H9 (cell line): Measurements from ENCODE around the gene TCF20. TPM values are rescaled to one million over a fixed set of nuclear protein-coding genes. Genes with fewer than 3 reads are reported as not detected.

Experiments
- DNase-seq: peaks from one replicate; pipeline ENCODE4 v3.0.0-alpha.2; 2017
- H2AFZ ChIP-seq: one replicate; pipeline ENCODE4 v1.6.1; 2013; ENCODE audit warnings: mild to moderate bottlenecking, low read length, control low read depth, moderate library complexity
- H2AK5ac ChIP-seq: 2 replicates; pipeline ENCODE4 v1.6.1; 2013; ENCODE audit warnings: low read length, control low read depth, mixed read lengths; ENCODE audit not compliant: insufficient read length
- H2BK120ac ChIP-seq: one replicate; pipeline ENCODE4 v1.6.1; 2013; ENCODE audit warnings: low read depth, mild to moderate bottlenecking, low read length, control low read depth, inconsistent platforms; ENCODE audit not compliant: poor library complexity, severe bottlenecking
- H2BK12ac ChIP-seq: 2 replicates; pipeline ENCODE4 v1.6.1; 2013; ENCODE audit warnings: low read length, control low read depth, mixed read lengths, low read depth; ENCODE audit not compliant: insufficient read length
- H2BK15ac ChIP-seq: 2 replicates; pipeline ENCODE4 v1.6.1; 2013; ENCODE audit warnings: low read depth, low read length, control low read depth
- H2BK20ac ChIP-seq: one replicate; pipeline ENCODE4 v1.6.1; 2013; ENCODE audit warnings: low read depth, mild to moderate bottlenecking, low read length, control low read depth, inconsistent platforms; ENCODE audit not compliant: poor library complexity, severe bottlenecking
- H2BK5ac ChIP-seq: 2 replicates; pipeline ENCODE4 v1.6.1; 2013; ENCODE audit warnings: low read length, control low read depth, mixed read lengths; ENCODE audit not compliant: insufficient read length
- H3K14ac ChIP-seq: 2 replicates; pipeline ENCODE4 v1.6.1; 2013; ENCODE audit warnings: low read length, control low read depth; ENCODE audit not compliant: insufficient read depth
- H3K18ac ChIP-seq: 2 replicates; pipeline ENCODE4 v1.6.1; 2013; ENCODE audit warnings: low read depth, mild to moderate bottlenecking, mixed read lengths, low read length, control low read depth; ENCODE audit not compliant: insufficient read length
- H3K23ac ChIP-seq: 2 replicates; pipeline ENCODE4 v1.6.1; 2013; ENCODE audit warnings: low read length, control low read depth, mixed read lengths, low read depth; ENCODE audit not compliant: insufficient read length
- H3K23me2 ChIP-seq: 2 replicates; pipeline ENCODE4 v1.6.1; 2013; ENCODE audit warnings: low read depth, mild to moderate bottlenecking, mixed read lengths, low read length, control low read depth; ENCODE audit not compliant: insufficient read length, poor library complexity, severe bottlenecking
- H3K27ac ChIP-seq: 2 replicates; pipeline ENCODE4 v1.5.1; 2013; ENCODE audit warnings: low read length, control low read depth, mixed read lengths, low read depth; ENCODE audit not compliant: insufficient read length
- H3K27me3 ChIP-seq: 2 replicates; pipeline ENCODE4 v1.6.1; 2013; ENCODE audit warnings: low read length, control low read depth, inconsistent platforms; ENCODE audit not compliant: insufficient read depth
- H3K4ac ChIP-seq: 2 replicates; pipeline ENCODE4 v1.6.1; 2013; ENCODE audit warnings: low read depth, mild to moderate bottlenecking, control low read depth, inconsistent platforms, low read length, moderate library complexity
- H3K4me1 ChIP-seq: 2 replicates; pipeline ENCODE4 v1.6.1; 2013; ENCODE audit warnings: low read length, control low read depth, inconsistent platforms; ENCODE audit not compliant: insufficient read depth
- H3K4me2 ChIP-seq: 2 replicates; pipeline ENCODE4 v1.6.1; 2013; ENCODE audit warnings: low read length, control low read depth, mixed read lengths; ENCODE audit not compliant: insufficient read length, insufficient read depth
- H3K56ac ChIP-seq: 2 replicates; pipeline ENCODE4 v1.6.1; 2013; ENCODE audit warnings: low read depth, mild to moderate bottlenecking, mixed read lengths, low read length, control low read depth; ENCODE audit not compliant: insufficient read length
- H3K79me1 ChIP-seq: 2 replicates; pipeline ENCODE4 v1.6.1; 2013; ENCODE audit warnings: low read depth, mild to moderate bottlenecking, moderate library complexity, low read length, control low read depth, inconsistent platforms; ENCODE audit not compliant: insufficient read depth, poor library complexity, severe bottlenecking
- H3K79me2 ChIP-seq: 2 replicates; pipeline ENCODE4 v1.6.1; 2013; ENCODE audit warnings: low read length, control low read depth, inconsistent platforms; ENCODE audit not compliant: insufficient read depth
- H3K9ac ChIP-seq: 2 replicates; pipeline ENCODE4 v1.6.1; 2013; ENCODE audit warnings: low read length, control low read depth, mixed read lengths; ENCODE audit not compliant: insufficient read length; ENCODE audit errors: extremely low read depth
- H3K9me3 ChIP-seq: one replicate; pipeline ENCODE4 v1.6.1; 2013; ENCODE audit warnings: low read depth, low read length, inconsistent platforms; ENCODE audit not compliant: control insufficient read depth
- H3T11ph ChIP-seq: one replicate; pipeline ENCODE4 v1.6.1; 2013; ENCODE audit warnings: mild to moderate bottlenecking, low read length, control low read depth, inconsistent platforms
- H4K20me1 ChIP-seq: one replicate; pipeline ENCODE4 v1.6.1; 2013; ENCODE audit not compliant: control insufficient read depth, insufficient read length, insufficient read depth
- H4K5ac ChIP-seq: 2 replicates; pipeline ENCODE4 v1.6.1; 2013; ENCODE audit warnings: low read depth, mild to moderate bottlenecking, mixed read lengths, low read length, control low read depth; ENCODE audit not compliant: insufficient read length
- H4K8ac ChIP-seq: replicated peaks from 2 replicates; pipeline ENCODE4 v1.6.1; 2013; ENCODE audit warnings: low read length, control low read depth, mixed read lengths, low read depth; ENCODE audit not compliant: insufficient read length
- H4K91ac ChIP-seq: 2 replicates; pipeline ENCODE4 v1.6.1; 2013; ENCODE audit warnings: low read depth, mild to moderate bottlenecking, moderate library complexity, mixed read lengths, low read length, control low read depth; ENCODE audit not compliant: insufficient read length
- H3K27ac Mint-ChIP-seq, 3 experiments: 2 replicates in 2 of 3; 3 replicates in 1 of 3; pipeline ENCODE4 v1.8.0; 2020 to 2021; ENCODE audit warnings: mixed read lengths in 3 of 3, mild to moderate bottlenecking in 1 of 3, moderate library complexity in 1 of 3
- H3K27me3 Mint-ChIP-seq: 2 replicates; pipeline ENCODE4 v1.8.0; 2021; ENCODE audit warnings: low read depth, mild to moderate bottlenecking, moderate library complexity, mixed read lengths
- H3K36me3 Mint-ChIP-seq, 3 experiments: 2 replicates in 2 of 3; 3 replicates in 1 of 3; pipeline ENCODE4 v1.8.0; 2020 to 2021; ENCODE audit warnings: low read depth in 3 of 3, mixed read lengths in 3 of 3; ENCODE audit not compliant: insufficient read depth in 1 of 3
- H3K4me1 Mint-ChIP-seq, 2 experiments: 2 replicates each; pipeline ENCODE4 v1.8.0; 2020; ENCODE audit warnings: mixed read lengths in 2 of 2
- H3K4me3 Mint-ChIP-seq, 2 experiments: 2 replicates in 1 of 2; 3 replicates in 1 of 2; pipeline ENCODE4 v1.8.0; 2020 to 2021; ENCODE audit warnings: mild to moderate bottlenecking in 2 of 2, mixed read lengths in 2 of 2, moderate library complexity in 1 of 2
- H3K9me3 Mint-ChIP-seq, 2 experiments: 2 replicates in 1 of 2; 3 replicates in 1 of 2; pipeline ENCODE4 v1.8.0; 2020; ENCODE audit warnings: mild to moderate bottlenecking in 2 of 2, mixed read lengths in 2 of 2, moderate library complexity in 1 of 2
- CTCF ChIP-seq: fragments of 200-600 bp; sonication (generic); conservative IDR thresholded peaks from 3 replicates; pipeline ENCODE4 v1.8.0; 2021; ENCODE audit warnings: antibody characterized with exemption, mild to moderate bottlenecking
- WGBS: extraction: QIAGEN DNeasy Blood & Tissue Kit; methylation state at CpG from one replicate; pipeline ENCODE4 v1.1.7; 2013; ENCODE audit warnings: missing lambda C conversion rate, low lambda C conversion rate, mixed read lengths; ENCODE audit not compliant: insufficient read length; ENCODE audit errors: extremely low coverage; 5-methylcytosine and 5-hydroxymethylcytosine counted together
- total RNA-seq: library from RNA; stranded (reverse); gene quantifications from 2 replicates; pipeline ENCODE4 v1.2.1, GENCODE V29; 2021

TCF20 gene
- total RNA-seq, 1 experiment from 2014 or later, result 75.6 TPM

GRCh38 chr22:42222140-42222539, 48.3 kb downstream of the TCF20 start:
- Histone ChIP-seq H4K8ac (no peak overlapping the region), H2AFZ (no peak overlapping the region), H3K23ac (no peak overlapping the region), H2BK12ac (no peak overlapping the region), H4K91ac (no peak overlapping the region), H2BK120ac (no peak overlapping the region), H4K20me1 (no peaks in the 10 kb centered on the region), H4K5ac (no peak overlapping the region), H3T11ph (no peak overlapping the region), H3K4me2 (no peak overlapping the region), H2BK15ac (no peak overlapping the region), H3K27me3 (no peaks in the 10 kb centered on the region), H2BK20ac (no peak overlapping the region), H3K18ac (no peak overlapping the region), H3K4ac (no peak overlapping the region), H3K23me2 (no peaks in the 10 kb centered on the region), H3K56ac (no peak overlapping the region), H3K14ac (no peak overlapping the region), H3K27ac (no peak overlapping the region), H2BK5ac (no peak overlapping the region), H3K9ac (no peak overlapping the region), H3K79me1 (peaks cover 15% of the 10 kb centered on the region), H3K9me3 (no peaks in the 10 kb centered on the region), H2AK5ac (no peak overlapping the region), H3K79me2 (peaks cover 15% of the 10 kb centered on the region; the same call in 1 of the 2 replicates), H3K4me1 (peaks cover 16% of the 10 kb centered on the region)
- H3K36me3 Mint-ChIP-seq, result no peaks in the 10 kb centered on the region
- no peaks in the 10 kb centered on the region; a peak in 1 of 5 replicates for H3K9me3 Mint-ChIP-seq
- whole genome bisulfite sequencing, result no CpG with 5 or more reads among the region's 1 CpG
- no peak overlapping the region for H3K4me3 Mint-ChIP-seq
- no peak for DNase-seq
- no peaks in the 10 kb centered on the region for H3K27me3 Mint-ChIP-seq
- peaks cover 25 to 28% of the 10 kb centered on the region in 2 experiments for H3K4me1 Mint-ChIP-seq
- 0 out of 7 replicates have a peak overlapping the region, but pooled peaks of 1 of the 3 experiments have one; percentile 23 for H3K27ac Mint-ChIP-seq
- TF ChIP-seq CTCF, result no peak

Other genes starting within 250 kb of the TCF20 start
- gene NAGA, start 199.8 kb downstream of the TCF20 start, total RNA-seq, result 16.1 and 16.6 TPM in 2 replicates
- 2.6 and 3.2 TPM in 2 replicates for gene PHETA2, start 196.4 kb downstream of the TCF20 start, total RNA-seq
- gene SMDT1, start 191.0 kb downstream of the TCF20 start, total RNA-seq, result 44.8 and 45.0 TPM in 2 replicates
- gene NDUFA6, start 179.9 kb downstream of the TCF20 start, total RNA-seq, result 91.7 and 102 TPM in 2 replicates
- 2.0 and 2.3 TPM in 2 replicates for gene CYP2D6, start 139.8 kb downstream of the TCF20 start, total RNA-seq
- gene NFAM1, start 161.8 kb upstream of the TCF20 start, total RNA-seq, result 0.55 and 0.68 TPM in 2 replicates
- 99.3 and 101 TPM in 2 replicates for gene RRP7A, start 249.1 kb upstream of the TCF20 start, total RNA-seq